Thyroid gland (tissue), 4 donors: Measurements from ENCODE around the gene TMEM270. TPM values are rescaled to one million over a fixed set of nuclear protein-coding genes. Genes with fewer than 3 reads are reported as not detected.
"Not testable (repeated sequence)": the region's sequence is repeated elsewhere in the genome, so short reads cannot be mapped to it uniquely, and the experiment has no call there.

ENCODE experiments used
- DNase-seq, 2 donors: peaks; one replicate each; pipeline ENCODE4 v3.0.0-alpha.2; 2019
- H3K27ac ChIP-seq, 3 donors: fragments of 200-600 bp; sonication (generic); 1 replicate in 2 of 3; 2 replicates in 1 of 3; pipeline ENCODE4 v1.5.1; 2016 to 2019; ENCODE audit warnings: mild to moderate bottlenecking in 1 of 3, moderate library complexity in 1 of 3
- H3K27me3 ChIP-seq: fragments of 200-600 bp; sonication (generic); one replicate; pipeline ENCODE4 v1.5.1; 2019
- H3K36me3 ChIP-seq, 2 donors: fragments of 200-600 bp; sonication (generic); one replicate each; pipeline ENCODE4 v1.5.1; 2016 to 2019
- H3K4me1 ChIP-seq, 2 donors: fragments of 200-600 bp; sonication (generic); one replicate each; pipeline ENCODE4 v1.5.1; 2017 to 2019
- H3K4me3 ChIP-seq, 3 donors: fragments of 200-600 bp; sonication (generic); replicated peaks in 1 of 3; 1 replicate in 2 of 3; 2 replicates in 1 of 3; pipeline ENCODE4 v1.5.1; 2016; ENCODE audit warnings: mild to moderate bottlenecking in 1 of 3
- H3K9me3 ChIP-seq: fragments of 200-600 bp; sonication (generic); one replicate; pipeline ENCODE4 v1.5.1; 2017
- POLR2A ChIP-seq, 2 donors: fragments of 450-650 bp; IDR thresholded peaks; one replicate each; pipeline ENCODE4 v1.6.1; 2017; ENCODE audit warnings: antibody characterized with exemption in 2 of 2, mild to moderate bottlenecking in 2 of 2, moderate library complexity in 1 of 2
- WGBS, 2 donors: methylation state at CpG; one replicate each; pipeline ENCODE4 v1.1.5; 2017; 5-methylcytosine and 5-hydroxymethylcytosine counted together
- intact Hi-C: fragments of 100-400 bp; cut with DNase I; formaldehyde crosslinking; loops from one replicate; pipeline ENCODE4 v1.15.1; 2023
- total RNA-seq, 4 donors: library from RNA; depleted of rRNA; stranded (reverse); fragments of >200 nt; gene quantifications; one replicate each; pipeline ENCODE4 v1.2.3, GENCODE V29; 2016
- TF ChIP-seq, protein P1 (sequence below), 6 experiments: fragments of 200-600 bp in 3 of 6; fragments of 450-650 bp in 3 of 6; sonication (generic) in 3 of 6; IDR thresholded peaks; one replicate each; pipeline ENCODE4 v1.5.1; 2016 to 2019; ENCODE audit warnings: antibody characterized with exemption in 6 of 6, mild to moderate bottlenecking in 2 of 6, inconsistent platforms in 1 of 6, moderate library complexity in 1 of 6

TMEM270 gene
- total RNA-seq, 4 donors from 2014 or later: not detected

DNA sequence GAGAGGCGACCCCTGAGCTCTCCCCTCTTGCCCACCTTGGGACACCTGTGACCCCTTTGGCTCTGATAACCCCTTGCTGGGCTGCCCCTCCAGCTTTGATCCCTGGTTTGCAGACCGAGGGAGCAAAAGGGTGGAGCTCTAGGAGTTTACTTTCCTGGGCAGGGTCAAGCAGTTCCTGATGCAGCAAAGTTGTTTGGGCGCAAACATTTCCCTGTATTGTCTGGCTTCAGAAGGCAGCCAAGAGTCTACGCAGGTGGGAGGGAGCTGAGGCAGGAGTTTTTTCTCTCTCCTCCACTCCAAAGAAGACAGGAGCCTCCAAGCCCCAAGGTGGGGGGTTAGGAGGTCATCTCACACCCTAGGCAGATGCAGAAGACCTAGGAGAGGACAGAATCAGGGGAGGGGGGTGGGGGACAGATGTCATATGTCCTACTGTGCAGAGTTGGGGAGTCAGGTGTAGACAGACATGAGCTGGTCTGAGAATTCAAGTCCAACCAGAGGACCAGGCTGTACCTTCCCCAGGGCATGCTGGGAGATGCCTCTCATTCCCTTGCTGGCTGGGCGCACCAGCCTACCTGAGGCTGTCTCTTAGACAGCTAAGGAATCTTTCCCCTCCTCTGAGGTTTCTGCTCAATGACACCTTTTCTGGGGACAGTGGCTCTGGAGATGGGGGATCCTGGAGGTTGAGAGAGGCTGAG is 20.5 kb downstream of the TMEM270 start:
- intact Hi-C loops: no loop called here
- Histone ChIP-seq H3K36me3 (no peaks in the 10 kb centered on the region), H3K4me1 (peaks cover 5 to 34% of the 10 kb centered on the region in 2 donors), H3K27me3 (no peaks in the 10 kb centered on the region), H3K4me3 (no peak overlapping the region), H3K9me3 (no peaks in the 10 kb centered on the region), H3K27ac (peak overlapping the region in 2 of 3 donors; percentile 24 to 38)
- TF ChIP-seq POLR2A (IDR thresholded peaks at IDR 0.05): no peak
- TF ChIP-seq, protein P1, sequence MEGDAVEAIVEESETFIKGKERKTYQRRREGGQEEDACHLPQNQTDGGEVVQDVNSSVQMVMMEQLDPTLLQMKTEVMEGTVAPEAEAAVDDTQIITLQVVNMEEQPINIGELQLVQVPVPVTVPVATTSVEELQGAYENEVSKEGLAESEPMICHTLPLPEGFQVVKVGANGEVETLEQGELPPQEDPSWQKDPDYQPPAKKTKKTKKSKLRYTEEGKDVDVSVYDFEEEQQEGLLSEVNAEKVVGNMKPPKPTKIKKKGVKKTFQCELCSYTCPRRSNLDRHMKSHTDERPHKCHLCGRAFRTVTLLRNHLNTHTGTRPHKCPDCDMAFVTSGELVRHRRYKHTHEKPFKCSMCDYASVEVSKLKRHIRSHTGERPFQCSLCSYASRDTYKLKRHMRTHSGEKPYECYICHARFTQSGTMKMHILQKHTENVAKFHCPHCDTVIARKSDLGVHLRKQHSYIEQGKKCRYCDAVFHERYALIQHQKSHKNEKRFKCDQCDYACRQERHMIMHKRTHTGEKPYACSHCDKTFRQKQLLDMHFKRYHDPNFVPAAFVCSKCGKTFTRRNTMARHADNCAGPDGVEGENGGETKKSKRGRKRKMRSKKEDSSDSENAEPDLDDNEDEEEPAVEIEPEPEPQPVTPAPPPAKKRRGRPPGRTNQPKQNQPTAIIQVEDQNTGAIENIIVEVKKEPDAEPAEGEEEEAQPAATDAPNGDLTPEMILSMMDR (IDR thresholded peaks at IDR 0.05): no peak
- WGBS, 2 donors: 57 to 58% methylated on average over 3 to 5 of the region's 5 CpGs
- no peak for DNase-seq

DNA sequence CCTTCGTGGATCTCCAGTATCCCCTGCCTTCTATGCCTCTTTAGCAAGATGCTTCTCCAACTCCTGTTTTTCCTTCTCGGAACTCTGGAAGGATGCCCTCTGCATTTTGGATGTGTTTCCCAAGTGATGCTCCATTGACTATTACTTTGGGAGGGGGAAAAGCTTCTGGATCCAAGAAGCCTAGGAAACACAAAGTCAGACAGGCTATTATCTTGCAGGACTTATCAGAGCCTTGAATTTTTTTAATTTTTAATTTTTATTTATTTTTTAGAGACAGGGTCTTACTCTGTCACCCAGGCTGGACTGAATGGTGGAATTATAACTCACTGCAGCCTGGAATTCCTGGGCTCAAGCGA is 21.1 kb downstream of the TMEM270 start:
- no peaks in the 10 kb centered on the region for H3K9me3 ChIP-seq
- H3K27ac ChIP-seq: peak overlapping the region in 1 of 3 donors; percentile 6
- TF ChIP-seq POLR2A (IDR thresholded peaks at IDR 0.05): no peak
- TF ChIP-seq, protein P1 (IDR thresholded peaks at IDR 0.05): no peak
- no peak for DNase-seq
- peaks cover 5 to 39% of the 10 kb centered on the region in 2 donors for H3K4me1 ChIP-seq
- no peak overlapping the region for H3K4me3 ChIP-seq
- intact Hi-C loops: no loop called here
- 91% methylated on average over 3 of the region's 3 CpGs for WGBS, 2 donors
- no peaks in the 10 kb centered on the region for H3K36me3 ChIP-seq
- no peaks in the 10 kb centered on the region for H3K27me3 ChIP-seq

DNA sequence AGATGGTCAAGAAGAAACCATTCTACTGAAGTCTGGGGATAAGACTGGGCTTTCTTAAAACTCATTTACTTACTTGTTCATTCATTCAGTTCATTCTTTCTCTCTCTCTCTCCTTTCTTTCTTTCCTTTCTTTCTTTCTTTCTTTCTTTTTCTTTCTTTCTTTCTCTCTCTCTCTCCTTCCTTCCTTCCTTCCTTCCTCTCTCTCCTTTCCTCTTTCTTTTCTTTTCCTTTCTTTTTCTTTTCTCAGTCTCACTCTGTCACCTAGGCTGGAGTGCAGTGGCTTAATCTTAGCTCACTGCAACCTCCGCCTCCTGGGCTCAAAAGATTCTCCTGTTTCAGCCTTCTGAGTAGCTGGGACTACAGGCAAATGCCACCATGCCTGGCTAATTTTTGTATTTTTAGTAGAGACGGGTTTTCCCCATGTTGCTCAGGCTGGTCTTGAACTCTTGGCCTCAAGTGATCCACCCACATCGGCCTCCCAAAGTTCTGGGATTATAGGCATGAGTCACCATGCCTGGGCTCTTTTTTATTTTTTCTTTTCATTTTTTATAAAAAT is 24.0 kb downstream of the TMEM270 start:
- H3K27ac ChIP-seq, H3K9me3 ChIP-seq, H3K27me3 ChIP-seq, DNase-seq, intact Hi-C loops, H3K36me3 ChIP-seq, H3K4me3 ChIP-seq: not testable (repeated sequence)
- WGBS, 2 donors: 83 to 85% methylated on average over 3 of the region's 3 CpGs
- peaks cover 0 to 31% of the 10 kb centered on the region in 2 donors for H3K4me1 ChIP-seq

DNA sequence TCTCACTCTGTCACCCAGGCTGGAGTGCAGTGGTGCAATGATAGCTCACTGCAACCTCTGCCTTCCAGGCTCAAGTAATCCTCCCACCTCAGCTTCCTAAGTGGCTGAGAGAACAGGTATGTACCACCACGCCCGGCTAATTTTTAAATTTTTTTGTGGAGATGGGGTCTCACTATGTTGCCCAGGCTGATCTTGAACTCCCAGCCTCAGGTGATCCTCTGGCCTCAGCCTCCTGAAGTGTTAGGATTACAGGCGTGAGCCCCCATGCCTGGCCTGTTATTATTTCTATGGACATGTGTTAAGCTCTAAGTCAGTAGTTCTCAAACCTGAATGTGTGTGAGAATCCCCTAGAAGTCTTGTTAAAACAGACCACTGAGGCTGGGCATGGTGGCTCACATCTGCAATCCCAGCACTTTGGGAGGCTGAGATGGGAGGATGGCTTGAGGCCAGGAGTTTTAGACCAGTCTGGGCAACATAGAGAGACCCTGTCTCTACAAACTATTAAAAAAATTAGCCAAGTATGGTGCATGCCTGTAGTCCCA is 24.5 kb downstream of the TMEM270 start:
- TF ChIP-seq, protein P1 (IDR thresholded peaks at IDR 0.05): no peak
- TF ChIP-seq POLR2A (IDR thresholded peaks at IDR 0.05): no peak
- Histone ChIP-seq H3K4me1 (peaks cover 0 to 25% of the 10 kb centered on the region in 2 donors), H3K9me3 (no peaks in the 10 kb centered on the region), H3K27me3 (no peaks in the 10 kb centered on the region), H3K36me3 (no peaks in the 10 kb centered on the region), H3K27ac (no peak overlapping the region), H3K4me3 (no peak overlapping the region)
- WGBS, 2 donors: 94 to 97% methylated on average over 3 of the region's 3 CpGs
- DNase-seq: no peak
- intact Hi-C loops: no loop called here

DNA sequence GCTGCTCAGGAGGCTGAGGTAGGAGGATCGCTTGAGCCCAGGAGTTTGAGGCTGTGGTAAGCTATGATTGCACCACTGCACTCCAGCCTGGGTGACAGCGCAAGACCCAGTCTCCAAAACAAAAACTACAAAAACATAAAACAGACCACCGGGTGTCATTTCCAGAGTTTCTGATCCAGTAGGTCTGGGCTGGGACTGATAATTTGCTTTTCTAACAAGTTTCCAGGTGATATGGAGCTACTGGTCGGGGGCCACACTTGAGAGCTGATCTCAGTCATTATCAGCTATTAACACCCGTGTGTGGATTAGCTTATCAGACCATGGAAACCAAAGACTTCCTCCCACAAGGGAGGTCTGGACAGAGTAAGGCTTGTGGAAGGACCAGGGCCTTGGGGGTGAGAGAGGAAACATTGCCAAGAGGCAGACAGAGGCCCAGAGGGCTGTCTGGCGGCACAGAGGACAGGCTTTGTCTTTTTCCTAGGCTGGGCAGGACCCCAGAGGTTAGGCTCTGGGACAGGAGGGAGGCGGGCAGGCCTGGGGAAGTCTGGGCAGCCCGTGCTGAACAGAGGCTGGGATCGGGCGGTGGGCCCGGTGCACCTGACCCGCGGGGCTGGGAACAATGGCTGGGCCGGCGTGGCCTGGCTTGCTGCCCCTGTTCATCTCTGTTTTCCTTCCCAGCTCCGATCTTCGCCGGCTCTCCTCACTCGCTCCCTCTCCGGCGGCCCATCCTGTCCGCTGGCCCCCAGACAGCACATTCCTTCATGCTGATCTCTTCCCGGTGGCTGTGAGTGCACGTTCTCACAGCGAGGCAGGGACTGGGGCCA is 25.2 kb downstream of the TMEM270 start:
- intact Hi-C loops: no loop called here
- Histone ChIP-seq H3K4me3 (no peak overlapping the region), H3K4me1 (peaks cover 0 to 18% of the 10 kb centered on the region in 2 donors), H3K27me3 (no peaks in the 10 kb centered on the region), H3K9me3 (no peaks in the 10 kb centered on the region), H3K36me3 (no peaks in the 10 kb centered on the region), H3K27ac (peak overlapping the region; percentile 23 to 65 (median 40))
- DNase-seq: peak; percentile 31 to 51
- TF ChIP-seq, protein P1 (IDR thresholded peaks at IDR 0.05): no peak
- TF ChIP-seq POLR2A (IDR thresholded peaks at IDR 0.05): no peak
- 42 to 59% methylated on average over 7 to 23 of the region's 25 CpGs for WGBS, 2 donors
